ENCODE data around the gene CDH2.

CDH2 gene

GRCh38 chr18:28167835-28168349 is 9.0 kb downstream of the CDH2 start:
- no peak for DNase-seq

- DNase-seq: no peak
Measured at GRCh38 chr18:28164771-28165483, 12.0 kb downstream of the CDH2 start.

GRCh38 chr18:28163201-28163775 is 13.6 kb downstream of the CDH2 start:
- no peak for DNase-seq

GRCh38 chr18:28161608-28162599 is 15.0 kb downstream of the CDH2 start:
- no peak for DNase-seq

- no peak for DNase-seq
Measured at GRCh38 chr18:28159055-28159454, 17.9 kb downstream of the CDH2 start.

GRCh38 chr18:28158083-28158581 is 18.8 kb downstream of the CDH2 start:
- DNase-seq: no peak

- DNase-seq: no peak
Measured at GRCh38 chr18:28153485-28154065, 23.4 kb downstream of the CDH2 start.

GRCh38 chr18:28152754-28153153 is 24.2 kb downstream of the CDH2 start:
- no peak for DNase-seq

GRCh38 chr18:28152354-28152753 is 24.6 kb downstream of the CDH2 start:
- DNase-seq: no peak

- DNase-seq: no peak
Measured at GRCh38 chr18:28151434-28151833, 25.5 kb downstream of the CDH2 start.

- DNase-seq: no peak
Measured at GRCh38 chr18:28150925-28151324, 26.0 kb downstream of the CDH2 start.

- DNase-seq: no peak
Measured at GRCh38 chr18:28149810-28150420, 27.0 kb downstream of the CDH2 start.

GRCh38 chr18:28147674-28148171 is 29.2 kb downstream of the CDH2 start:
- DNase-seq: no peak

GRCh38 chr18:28143725-28144124 is 33.2 kb downstream of the CDH2 start:
- DNase-seq: no peak

GRCh38 chr18:28138816-28139215 is 38.1 kb downstream of the CDH2 start:
- no peak for DNase-seq

GRCh38 chr18:28136071-28136470 is 40.9 kb downstream of the CDH2 start:
- no peak for DNase-seq

GRCh38 chr18:28134774-28135173 is 42.2 kb downstream of the CDH2 start:
- DNase-seq: no peak

- DNase-seq: no peak
Measured at GRCh38 chr18:28132084-28132483, 44.8 kb downstream of the CDH2 start.

- no peak for DNase-seq
Measured at GRCh38 chr18:28128659-28128980, 48.3 kb downstream of the CDH2 start.

GRCh38 chr18:28127763-28128658 is 48.9 kb downstream of the CDH2 start:
- DNase-seq: no peak

GRCh38 chr18:28127228-28127627 is 49.7 kb downstream of the CDH2 start:
- DNase-seq: no peak
